ENCODE measurements around the gene CCDC88B.

DNA sequence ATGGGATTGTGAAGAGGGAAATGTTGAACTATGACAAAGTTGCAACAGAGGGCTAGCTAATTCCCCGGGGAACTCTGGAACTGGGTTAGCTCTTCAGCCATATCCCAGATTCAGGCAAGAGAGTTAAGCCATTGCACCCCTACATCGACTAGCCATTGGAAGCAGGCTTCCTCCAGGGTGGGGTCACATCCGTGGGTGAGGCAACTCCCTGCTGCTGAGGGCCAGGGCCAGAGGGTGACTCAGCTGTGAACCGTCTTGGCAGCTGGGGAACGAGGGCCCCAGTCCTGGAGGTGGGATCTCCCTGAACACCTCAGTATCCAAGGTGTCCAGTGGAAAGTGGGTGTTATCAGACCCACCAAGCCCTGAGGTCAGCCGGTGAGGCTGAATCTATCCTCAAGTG is 60.1 kb downstream of the CCDC88B start:
- TF ChIP-seq, protein P1, sequence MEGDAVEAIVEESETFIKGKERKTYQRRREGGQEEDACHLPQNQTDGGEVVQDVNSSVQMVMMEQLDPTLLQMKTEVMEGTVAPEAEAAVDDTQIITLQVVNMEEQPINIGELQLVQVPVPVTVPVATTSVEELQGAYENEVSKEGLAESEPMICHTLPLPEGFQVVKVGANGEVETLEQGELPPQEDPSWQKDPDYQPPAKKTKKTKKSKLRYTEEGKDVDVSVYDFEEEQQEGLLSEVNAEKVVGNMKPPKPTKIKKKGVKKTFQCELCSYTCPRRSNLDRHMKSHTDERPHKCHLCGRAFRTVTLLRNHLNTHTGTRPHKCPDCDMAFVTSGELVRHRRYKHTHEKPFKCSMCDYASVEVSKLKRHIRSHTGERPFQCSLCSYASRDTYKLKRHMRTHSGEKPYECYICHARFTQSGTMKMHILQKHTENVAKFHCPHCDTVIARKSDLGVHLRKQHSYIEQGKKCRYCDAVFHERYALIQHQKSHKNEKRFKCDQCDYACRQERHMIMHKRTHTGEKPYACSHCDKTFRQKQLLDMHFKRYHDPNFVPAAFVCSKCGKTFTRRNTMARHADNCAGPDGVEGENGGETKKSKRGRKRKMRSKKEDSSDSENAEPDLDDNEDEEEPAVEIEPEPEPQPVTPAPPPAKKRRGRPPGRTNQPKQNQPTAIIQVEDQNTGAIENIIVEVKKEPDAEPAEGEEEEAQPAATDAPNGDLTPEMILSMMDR (IDR thresholded peaks at IDR 0.05) = no peak
- no peak for TF ChIP-seq POLR2A (IDR thresholded peaks at IDR 0.05)

Measured in esophagus squamous epithelium (tissue), 4 donors.